H9 (cell line): ENCODE data around the gene ARHGAP12. TPM values are rescaled to one million over a fixed set of nuclear protein-coding genes. Genes with fewer than 3 reads are reported as not detected.

Experiments used
- DNase-seq: peaks from one replicate; pipeline ENCODE4 v3.0.0-alpha.2; 2017
- H2AFZ ChIP-seq: one replicate; pipeline ENCODE4 v1.6.1; 2013; ENCODE audit warnings: mild to moderate bottlenecking, low read length, control low read depth, moderate library complexity
- H2AK5ac ChIP-seq: 2 replicates; pipeline ENCODE4 v1.6.1; 2013; ENCODE audit warnings: low read length, control low read depth, mixed read lengths; ENCODE audit not compliant: insufficient read length
- H2BK120ac ChIP-seq: one replicate; pipeline ENCODE4 v1.6.1; 2013; ENCODE audit warnings: low read depth, mild to moderate bottlenecking, low read length, control low read depth, inconsistent platforms; ENCODE audit not compliant: poor library complexity, severe bottlenecking
- H2BK12ac ChIP-seq: 2 replicates; pipeline ENCODE4 v1.6.1; 2013; ENCODE audit warnings: low read length, control low read depth, mixed read lengths, low read depth; ENCODE audit not compliant: insufficient read length
- H2BK15ac ChIP-seq: 2 replicates; pipeline ENCODE4 v1.6.1; 2013; ENCODE audit warnings: low read depth, low read length, control low read depth
- H2BK20ac ChIP-seq: one replicate; pipeline ENCODE4 v1.6.1; 2013; ENCODE audit warnings: low read depth, mild to moderate bottlenecking, low read length, control low read depth, inconsistent platforms; ENCODE audit not compliant: poor library complexity, severe bottlenecking
- H2BK5ac ChIP-seq: 2 replicates; pipeline ENCODE4 v1.6.1; 2013; ENCODE audit warnings: low read length, control low read depth, mixed read lengths; ENCODE audit not compliant: insufficient read length
- H3K14ac ChIP-seq: 2 replicates; pipeline ENCODE4 v1.6.1; 2013; ENCODE audit warnings: low read length, control low read depth; ENCODE audit not compliant: insufficient read depth
- H3K18ac ChIP-seq: 2 replicates; pipeline ENCODE4 v1.6.1; 2013; ENCODE audit warnings: low read depth, mild to moderate bottlenecking, mixed read lengths, low read length, control low read depth; ENCODE audit not compliant: insufficient read length
- H3K23ac ChIP-seq: 2 replicates; pipeline ENCODE4 v1.6.1; 2013; ENCODE audit warnings: low read length, control low read depth, mixed read lengths, low read depth; ENCODE audit not compliant: insufficient read length
- H3K23me2 ChIP-seq: 2 replicates; pipeline ENCODE4 v1.6.1; 2013; ENCODE audit warnings: low read depth, mild to moderate bottlenecking, mixed read lengths, low read length, control low read depth; ENCODE audit not compliant: insufficient read length, poor library complexity, severe bottlenecking
- H3K27ac ChIP-seq: 2 replicates; pipeline ENCODE4 v1.5.1; 2013; ENCODE audit warnings: low read length, control low read depth, mixed read lengths, low read depth; ENCODE audit not compliant: insufficient read length
- H3K27me3 ChIP-seq: 2 replicates; pipeline ENCODE4 v1.6.1; 2013; ENCODE audit warnings: low read length, control low read depth, inconsistent platforms; ENCODE audit not compliant: insufficient read depth
- H3K4ac ChIP-seq: 2 replicates; pipeline ENCODE4 v1.6.1; 2013; ENCODE audit warnings: low read depth, mild to moderate bottlenecking, control low read depth, inconsistent platforms, low read length, moderate library complexity
- H3K4me1 ChIP-seq: 2 replicates; pipeline ENCODE4 v1.6.1; 2013; ENCODE audit warnings: low read length, control low read depth, inconsistent platforms; ENCODE audit not compliant: insufficient read depth
- H3K4me2 ChIP-seq: 2 replicates; pipeline ENCODE4 v1.6.1; 2013; ENCODE audit warnings: low read length, control low read depth, mixed read lengths; ENCODE audit not compliant: insufficient read length, insufficient read depth
- H3K56ac ChIP-seq: 2 replicates; pipeline ENCODE4 v1.6.1; 2013; ENCODE audit warnings: low read depth, mild to moderate bottlenecking, mixed read lengths, low read length, control low read depth; ENCODE audit not compliant: insufficient read length
- H3K79me1 ChIP-seq: 2 replicates; pipeline ENCODE4 v1.6.1; 2013; ENCODE audit warnings: low read depth, mild to moderate bottlenecking, moderate library complexity, low read length, control low read depth, inconsistent platforms; ENCODE audit not compliant: insufficient read depth, poor library complexity, severe bottlenecking
- H3K79me2 ChIP-seq: 2 replicates; pipeline ENCODE4 v1.6.1; 2013; ENCODE audit warnings: low read length, control low read depth, inconsistent platforms; ENCODE audit not compliant: insufficient read depth
- H3K9ac ChIP-seq: 2 replicates; pipeline ENCODE4 v1.6.1; 2013; ENCODE audit warnings: low read length, control low read depth, mixed read lengths; ENCODE audit not compliant: insufficient read length; ENCODE audit errors: extremely low read depth
- H3K9me3 ChIP-seq: one replicate; pipeline ENCODE4 v1.6.1; 2013; ENCODE audit warnings: low read depth, low read length, inconsistent platforms; ENCODE audit not compliant: control insufficient read depth
- H3T11ph ChIP-seq: one replicate; pipeline ENCODE4 v1.6.1; 2013; ENCODE audit warnings: mild to moderate bottlenecking, low read length, control low read depth, inconsistent platforms
- H4K20me1 ChIP-seq: one replicate; pipeline ENCODE4 v1.6.1; 2013; ENCODE audit not compliant: control insufficient read depth, insufficient read length, insufficient read depth
- H4K5ac ChIP-seq: 2 replicates; pipeline ENCODE4 v1.6.1; 2013; ENCODE audit warnings: low read depth, mild to moderate bottlenecking, mixed read lengths, low read length, control low read depth; ENCODE audit not compliant: insufficient read length
- H4K8ac ChIP-seq: replicated peaks from 2 replicates; pipeline ENCODE4 v1.6.1; 2013; ENCODE audit warnings: low read length, control low read depth, mixed read lengths, low read depth; ENCODE audit not compliant: insufficient read length
- H4K91ac ChIP-seq: 2 replicates; pipeline ENCODE4 v1.6.1; 2013; ENCODE audit warnings: low read depth, mild to moderate bottlenecking, moderate library complexity, mixed read lengths, low read length, control low read depth; ENCODE audit not compliant: insufficient read length
- H3K27ac Mint-ChIP-seq, 3 experiments: 2 replicates in 2 of 3; 3 replicates in 1 of 3; pipeline ENCODE4 v1.8.0; 2020 to 2021; ENCODE audit warnings: mixed read lengths in 3 of 3, mild to moderate bottlenecking in 1 of 3, moderate library complexity in 1 of 3
- H3K27me3 Mint-ChIP-seq: 2 replicates; pipeline ENCODE4 v1.8.0; 2021; ENCODE audit warnings: low read depth, mild to moderate bottlenecking, moderate library complexity, mixed read lengths
- H3K36me3 Mint-ChIP-seq, 3 experiments: 2 replicates in 2 of 3; 3 replicates in 1 of 3; pipeline ENCODE4 v1.8.0; 2020 to 2021; ENCODE audit warnings: low read depth in 3 of 3, mixed read lengths in 3 of 3; ENCODE audit not compliant: insufficient read depth in 1 of 3
- H3K4me1 Mint-ChIP-seq, 2 experiments: 2 replicates each; pipeline ENCODE4 v1.8.0; 2020; ENCODE audit warnings: mixed read lengths in 2 of 2
- H3K4me3 Mint-ChIP-seq, 2 experiments: 2 replicates in 1 of 2; 3 replicates in 1 of 2; pipeline ENCODE4 v1.8.0; 2020 to 2021; ENCODE audit warnings: mild to moderate bottlenecking in 2 of 2, mixed read lengths in 2 of 2, moderate library complexity in 1 of 2
- H3K9me3 Mint-ChIP-seq, 2 experiments: 2 replicates in 1 of 2; 3 replicates in 1 of 2; pipeline ENCODE4 v1.8.0; 2020; ENCODE audit warnings: mild to moderate bottlenecking in 2 of 2, mixed read lengths in 2 of 2, moderate library complexity in 1 of 2
- whole genome bisulfite sequencing: extraction: QIAGEN DNeasy Blood & Tissue Kit; methylation state at CpG from one replicate; pipeline ENCODE4 v1.1.7; 2013; ENCODE audit warnings: missing lambda C conversion rate, low lambda C conversion rate, mixed read lengths; ENCODE audit not compliant: insufficient read length; ENCODE audit errors: extremely low coverage; 5-methylcytosine and 5-hydroxymethylcytosine counted together
- total RNA-seq: library from RNA; stranded (reverse); gene quantifications from 2 replicates; pipeline ENCODE4 v1.2.1, GENCODE V29; 2021
- TF ChIP-seq, protein P1 (sequence below): fragments of 200-600 bp; sonication (generic); conservative IDR thresholded peaks from 3 replicates; pipeline ENCODE4 v1.8.0; 2021; ENCODE audit warnings: antibody characterized with exemption, mild to moderate bottlenecking

The ARHGAP12 gene
- total RNA-seq, 1 experiment from 2014 or later, result 34.3 TPM

DNA sequence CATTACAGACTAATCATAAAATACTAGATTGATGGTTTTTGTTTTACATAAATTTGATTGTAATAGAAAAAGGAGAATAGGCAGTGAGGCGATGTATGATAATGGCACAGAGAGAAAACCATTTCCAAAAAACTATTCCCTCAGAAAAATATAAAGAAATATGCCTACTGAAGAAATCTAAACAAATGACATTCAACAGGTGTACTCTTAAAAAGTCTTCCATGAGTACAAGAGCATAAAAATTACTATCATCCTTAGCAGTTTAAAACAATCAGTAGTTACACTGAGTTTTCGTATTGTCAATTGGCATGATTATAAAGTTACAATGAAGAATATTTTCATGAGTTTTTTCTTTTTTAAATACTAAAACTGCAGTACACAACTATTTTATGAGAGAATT is 75.0 kb downstream of the ARHGAP12 start:
- Histone ChIP-seq H3K23me2 (no peaks in the 10 kb centered on the region), H3K79me1 (no peaks in the 10 kb centered on the region), H3K14ac (no peak overlapping the region), H3K4ac (no peak overlapping the region), H3K56ac (no peak overlapping the region), H3K27ac (no peak overlapping the region), H2AFZ (no peak overlapping the region), H4K91ac (no peak overlapping the region), H2BK20ac (no peak overlapping the region), H2BK12ac (no peak overlapping the region), H4K20me1 (no peaks in the 10 kb centered on the region), H3K23ac (no peak overlapping the region), H2BK120ac (no peak overlapping the region), H3K27me3 (no peaks in the 10 kb centered on the region), H3T11ph (no peak overlapping the region), H3K4me1 (no peaks in the 10 kb centered on the region), H3K4me2 (no peak overlapping the region), H2BK15ac (no peak overlapping the region), H2BK5ac (no peak overlapping the region), H3K79me2 (no peaks in the 10 kb centered on the region; the same call in 1 of the 2 replicates), H4K5ac (no peak overlapping the region), H3K9ac (no peak overlapping the region), H2AK5ac (no peak overlapping the region), H4K8ac (no peak overlapping the region), H3K9me3 (no peaks in the 10 kb centered on the region), H3K18ac (no peak overlapping the region)
- no CpG with 5 or more reads among the region's 2 CpGs for WGBS
- Mint-ChIP-seq H3K27me3 (no peaks in the 10 kb centered on the region), H3K27ac (no peak overlapping the region), H3K36me3 (peaks cover 2 to 9% (median 7%) of the 10 kb centered on the region in 3 experiments; a peak in 5 of 7 replicates), H3K4me3 (no peak overlapping the region), H3K9me3 (no peaks in the 10 kb centered on the region), H3K4me1 (0 out of 4 replicates have a peak, but pooled peaks cover 0 to 2% of the 10 kb centered on the region in 2 experiments)
- TF ChIP-seq, protein P1, sequence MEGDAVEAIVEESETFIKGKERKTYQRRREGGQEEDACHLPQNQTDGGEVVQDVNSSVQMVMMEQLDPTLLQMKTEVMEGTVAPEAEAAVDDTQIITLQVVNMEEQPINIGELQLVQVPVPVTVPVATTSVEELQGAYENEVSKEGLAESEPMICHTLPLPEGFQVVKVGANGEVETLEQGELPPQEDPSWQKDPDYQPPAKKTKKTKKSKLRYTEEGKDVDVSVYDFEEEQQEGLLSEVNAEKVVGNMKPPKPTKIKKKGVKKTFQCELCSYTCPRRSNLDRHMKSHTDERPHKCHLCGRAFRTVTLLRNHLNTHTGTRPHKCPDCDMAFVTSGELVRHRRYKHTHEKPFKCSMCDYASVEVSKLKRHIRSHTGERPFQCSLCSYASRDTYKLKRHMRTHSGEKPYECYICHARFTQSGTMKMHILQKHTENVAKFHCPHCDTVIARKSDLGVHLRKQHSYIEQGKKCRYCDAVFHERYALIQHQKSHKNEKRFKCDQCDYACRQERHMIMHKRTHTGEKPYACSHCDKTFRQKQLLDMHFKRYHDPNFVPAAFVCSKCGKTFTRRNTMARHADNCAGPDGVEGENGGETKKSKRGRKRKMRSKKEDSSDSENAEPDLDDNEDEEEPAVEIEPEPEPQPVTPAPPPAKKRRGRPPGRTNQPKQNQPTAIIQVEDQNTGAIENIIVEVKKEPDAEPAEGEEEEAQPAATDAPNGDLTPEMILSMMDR, result no peak
- DNase-seq, result no peak
